Measurements from ENCODE around the gene LGALS3BP. TPM values are rescaled to one million over a fixed set of nuclear protein-coding genes. Genes with fewer than 3 reads are reported as not detected.

Gene LGALS3BP
- total RNA-seq, 4 donors from 2014 or later = 202 to 2,181 (median 1,427) TPM

- Histone ChIP-seq H3K9me3 (no peaks in the 10 kb centered on the region), H3K4me3 (no peak overlapping the region), H3K36me3 (no peaks in the 10 kb centered on the region), H3K27me3 (no peaks in the 10 kb centered on the region), H3K4me1 (peaks cover 0 to 14% (median 3%) of the 10 kb centered on the region in 4 donors), H3K27ac (no peak overlapping the region)
- no peak for DNase-seq
- TF ChIP-seq POLR2A (IDR thresholded peaks at IDR 0.05) = no peak
- TF ChIP-seq CTCF (IDR thresholded peaks at IDR 0.05) = no peak
Measured at GRCh38 chr17:78957128-78957527, 22.6 kb downstream of the LGALS3BP start.

GRCh38 chr17:78956254-78956653 is 23.5 kb downstream of the LGALS3BP start:
- H3K36me3 ChIP-seq = no peaks in the 10 kb centered on the region
- peaks cover 0 to 5% (median 0%) of the 10 kb centered on the region in 4 donors for H3K4me1 ChIP-seq
- TF ChIP-seq POLR2A (IDR thresholded peaks at IDR 0.05) = no peak
- TF ChIP-seq CTCF (IDR thresholded peaks at IDR 0.05) = no peak
- H3K27me3 ChIP-seq = no peaks in the 10 kb centered on the region
- no peak overlapping the region for H3K4me3 ChIP-seq
- H3K27ac ChIP-seq = no peak overlapping the region
- no peaks in the 10 kb centered on the region for H3K9me3 ChIP-seq
- no peak for DNase-seq

DNA sequence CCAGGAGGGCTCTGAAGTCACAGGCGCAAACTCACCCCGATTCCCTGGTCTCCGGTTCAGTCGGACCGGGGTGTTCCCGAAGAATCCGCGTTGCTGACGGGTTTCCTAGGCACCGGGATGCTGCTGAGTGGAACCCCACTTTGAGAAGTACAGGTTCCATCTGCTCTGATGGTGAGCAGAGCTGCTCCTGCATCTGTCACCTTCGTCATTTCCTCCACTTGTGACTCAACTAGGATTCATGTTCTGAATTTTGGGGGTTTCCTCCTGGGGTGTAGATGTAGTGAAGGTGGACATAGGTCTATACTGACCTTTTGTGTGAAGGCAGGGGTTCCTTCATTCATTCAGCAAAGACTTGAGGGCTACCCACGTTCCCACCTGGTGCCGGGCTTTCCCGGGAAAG is 25.0 kb downstream of the LGALS3BP start:
- no peak overlapping the region for H3K27ac ChIP-seq
- TF ChIP-seq POLR2A (IDR thresholded peaks at IDR 0.05) (no peak), CTCF (IDR thresholded peaks at IDR 0.05) (no peak)
- H3K9me3 ChIP-seq = peaks cover 0 to 9% (median 0%) of the 10 kb centered on the region in 4 donors

GRCh38 chr17:78953356-78954350 is 26.1 kb downstream of the LGALS3BP start:
- DNase-seq = no peak
- peaks cover 0 to 9% (median 0%) of the 10 kb centered on the region in 4 donors for H3K9me3 ChIP-seq
- TF ChIP-seq POLR2A (IDR thresholded peaks at IDR 0.05) (no peak), CTCF (IDR thresholded peaks at IDR 0.05) (no peak)
- H3K4me3 ChIP-seq = no peak overlapping the region
- H3K27ac ChIP-seq = no peak overlapping the region
- H3K27me3 ChIP-seq = no peaks in the 10 kb centered on the region
- H3K36me3 ChIP-seq = no peaks in the 10 kb centered on the region
- no peaks in the 10 kb centered on the region for H3K4me1 ChIP-seq

More for the DNA sequence above, 25.0 kb downstream of the LGALS3BP start:
- Histone ChIP-seq H3K4me3 (no peak overlapping the region), H3K27me3 (no peaks in the 10 kb centered on the region), H3K4me1 (no peaks in the 10 kb centered on the region), H3K36me3 (no peaks in the 10 kb centered on the region)
- DNase-seq = no peak

GRCh38 chr17:78952706-78953105 is 27.0 kb downstream of the LGALS3BP start:
- H3K9me3 ChIP-seq = peaks cover 0 to 9% (median 0%) of the 10 kb centered on the region in 4 donors
- H3K36me3 ChIP-seq = no peaks in the 10 kb centered on the region
- DNase-seq = no peak
- peak overlapping the region in 2 of 4 donors; percentile 19 to 61 for H3K27ac ChIP-seq
- TF ChIP-seq CTCF (IDR thresholded peaks at IDR 0.05) = no peak
- no peak for TF ChIP-seq POLR2A (IDR thresholded peaks at IDR 0.05)
- H3K4me3 ChIP-seq = no peak overlapping the region
- no peaks in the 10 kb centered on the region for H3K4me1 ChIP-seq
- no peaks in the 10 kb centered on the region for H3K27me3 ChIP-seq

All from Peyer's patch (tissue), 4 donors.